GM18868 (cell line): ENCODE data around the gene STAT5A.
A peak's percentile ranks its signal among the peaks of the same experiment; 100 is the strongest.
"Not testable (repeated sequence)": the region's sequence is repeated elsewhere in the genome, so short reads cannot be mapped to it uniquely, and the experiment has no call there.

Source experiments
- ATAC-seq: cut with Tn5 transposase; IDR thresholded peaks from one replicate; pipeline ENCODE4 v1.9.1; 2021; ENCODE audit warnings: mild to moderate bottlenecking, moderate library complexity; ENCODE audit not compliant: unreplicated experiment

The STAT5A gene

DNA sequence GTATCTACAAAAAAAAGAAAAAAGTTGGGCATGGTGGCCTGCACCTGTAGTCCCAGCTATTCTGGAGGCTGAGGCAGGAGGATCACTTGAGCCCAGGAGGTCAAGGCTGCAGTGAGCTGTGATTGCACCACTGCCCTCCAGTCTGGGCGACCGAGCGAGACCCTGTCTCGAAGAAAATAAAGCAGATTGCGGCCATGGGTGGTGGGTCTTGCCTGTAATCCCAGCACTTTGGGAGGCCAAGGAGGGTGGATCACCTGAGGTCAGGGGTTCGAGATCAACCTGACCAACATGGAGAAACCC lies 16.7 kb downstream of the STAT5A start:
- not testable (repeated sequence) for ATAC-seq

DNA sequence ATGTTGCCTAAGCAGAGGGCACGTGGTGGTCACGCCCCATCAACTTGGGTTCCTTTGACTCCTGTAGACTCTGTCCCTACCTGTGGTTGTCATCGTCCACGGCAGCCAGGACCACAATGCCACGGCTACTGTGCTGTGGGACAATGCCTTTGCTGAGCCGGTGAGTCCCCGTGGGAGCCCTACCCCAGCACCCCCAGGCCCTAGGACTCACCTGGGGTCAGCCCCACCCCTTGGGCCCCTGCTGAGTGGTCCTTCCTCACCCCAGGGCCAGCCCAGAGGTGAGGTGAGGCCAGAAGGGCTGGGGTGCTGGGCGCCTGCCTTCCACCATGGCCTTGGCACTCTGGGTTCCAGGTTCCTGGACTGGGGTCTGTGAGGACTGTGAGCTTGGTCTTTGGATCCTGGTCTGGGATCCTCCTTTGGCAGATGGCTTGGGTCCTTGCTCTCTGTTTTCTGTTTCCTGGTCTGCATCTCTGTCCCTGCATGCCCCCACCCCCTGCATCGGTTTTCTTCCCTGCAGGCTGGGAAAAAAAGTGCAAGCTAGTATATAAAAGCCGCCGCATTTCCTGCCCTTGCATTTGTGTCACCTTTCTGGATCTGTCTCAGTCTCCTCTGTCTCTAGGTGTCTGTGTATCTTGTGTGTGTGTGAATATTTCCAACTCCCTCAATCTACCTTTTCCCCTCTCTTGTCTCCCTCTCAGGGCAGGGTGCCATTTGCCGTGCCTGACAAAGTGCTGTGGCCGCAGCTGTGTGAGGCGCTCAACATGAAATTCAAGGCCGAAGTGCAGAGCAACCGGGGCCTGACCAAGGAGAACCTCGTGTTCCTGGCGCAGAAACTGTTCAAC lies 17.5 kb downstream of the STAT5A start:
- no peak for ATAC-seq

DNA sequence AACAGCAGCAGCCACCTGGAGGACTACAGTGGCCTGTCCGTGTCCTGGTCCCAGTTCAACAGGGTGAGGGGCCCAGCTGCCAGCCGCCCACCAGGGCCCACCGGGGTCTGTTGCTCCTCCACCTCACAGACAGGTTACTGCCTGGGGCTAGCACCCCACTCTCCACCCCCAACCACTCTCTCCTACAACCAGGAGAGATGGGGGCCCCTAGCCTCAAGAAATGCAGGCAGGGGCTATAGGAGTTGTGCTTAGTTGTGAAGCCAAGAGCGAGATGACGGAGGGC lies 18.0 kb downstream of the STAT5A start:
- no peak for ATAC-seq

DNA sequence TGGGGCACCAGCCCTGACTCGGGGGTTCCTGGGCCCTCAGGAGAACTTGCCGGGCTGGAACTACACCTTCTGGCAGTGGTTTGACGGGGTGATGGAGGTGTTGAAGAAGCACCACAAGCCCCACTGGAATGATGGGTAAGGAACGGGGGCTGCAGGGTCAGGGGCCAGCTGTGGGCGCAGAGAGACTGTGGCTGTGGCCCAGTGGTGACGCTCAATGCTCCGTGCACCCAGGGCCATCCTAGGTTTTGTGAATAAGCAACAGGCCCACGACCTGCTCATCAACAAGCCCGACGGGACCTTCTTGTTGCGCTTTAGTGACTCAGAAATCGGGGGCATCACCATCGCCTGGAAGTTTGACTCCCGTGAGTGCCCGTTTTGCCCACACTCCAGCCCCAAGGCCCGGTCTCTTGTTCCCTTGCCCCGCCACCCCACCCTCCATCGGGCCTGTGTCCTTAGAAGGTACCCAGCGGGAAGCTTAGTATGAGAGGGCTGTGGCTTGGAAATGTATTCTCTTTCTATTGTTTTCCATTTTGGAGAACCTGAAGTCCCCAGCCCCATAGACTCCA lies 19.1 kb downstream of the STAT5A start:
- ATAC-seq = no peak

DNA sequence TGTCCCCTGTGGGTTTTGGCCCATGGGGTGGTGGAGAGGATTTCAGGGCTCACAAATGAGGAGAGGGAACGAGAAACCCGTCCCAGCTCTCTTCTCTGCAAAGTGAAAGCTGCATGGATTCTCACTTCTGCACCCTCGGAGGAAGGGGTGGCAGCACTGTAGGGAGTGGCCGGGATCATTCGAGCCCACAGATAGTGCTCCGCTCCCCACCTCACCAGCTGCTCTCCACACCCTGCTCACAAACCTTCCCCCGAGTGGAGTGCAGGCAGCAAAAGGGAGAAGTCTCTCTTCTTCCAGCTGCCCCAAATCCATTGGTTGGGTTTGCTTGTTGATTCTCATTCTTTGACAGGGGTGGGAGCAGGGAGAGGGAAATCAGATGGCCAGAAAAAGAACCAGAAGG lies 20.1 kb downstream of the STAT5A start:
- ATAC-seq = no peak

DNA sequence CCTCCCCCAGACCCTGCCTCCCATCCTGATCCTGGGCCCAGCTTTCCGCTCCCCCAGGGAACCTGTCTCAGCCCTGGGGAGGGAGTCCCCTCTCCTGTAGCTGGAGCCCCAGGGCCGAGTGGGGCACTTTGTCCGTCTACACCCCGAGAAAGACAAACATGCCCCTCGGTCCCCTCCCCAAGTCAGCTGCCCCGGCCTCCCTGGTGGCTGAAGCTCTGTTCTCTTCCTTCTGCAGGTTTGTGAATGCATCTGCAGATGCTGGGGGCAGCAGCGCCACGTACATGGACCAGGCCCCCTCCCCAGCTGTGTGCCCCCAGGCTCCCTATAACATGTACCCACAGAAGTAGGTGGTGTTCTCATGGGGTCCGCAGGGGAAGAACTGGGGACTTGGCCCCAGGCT lies 20.8 kb downstream of the STAT5A start:
- no peak for ATAC-seq

DNA sequence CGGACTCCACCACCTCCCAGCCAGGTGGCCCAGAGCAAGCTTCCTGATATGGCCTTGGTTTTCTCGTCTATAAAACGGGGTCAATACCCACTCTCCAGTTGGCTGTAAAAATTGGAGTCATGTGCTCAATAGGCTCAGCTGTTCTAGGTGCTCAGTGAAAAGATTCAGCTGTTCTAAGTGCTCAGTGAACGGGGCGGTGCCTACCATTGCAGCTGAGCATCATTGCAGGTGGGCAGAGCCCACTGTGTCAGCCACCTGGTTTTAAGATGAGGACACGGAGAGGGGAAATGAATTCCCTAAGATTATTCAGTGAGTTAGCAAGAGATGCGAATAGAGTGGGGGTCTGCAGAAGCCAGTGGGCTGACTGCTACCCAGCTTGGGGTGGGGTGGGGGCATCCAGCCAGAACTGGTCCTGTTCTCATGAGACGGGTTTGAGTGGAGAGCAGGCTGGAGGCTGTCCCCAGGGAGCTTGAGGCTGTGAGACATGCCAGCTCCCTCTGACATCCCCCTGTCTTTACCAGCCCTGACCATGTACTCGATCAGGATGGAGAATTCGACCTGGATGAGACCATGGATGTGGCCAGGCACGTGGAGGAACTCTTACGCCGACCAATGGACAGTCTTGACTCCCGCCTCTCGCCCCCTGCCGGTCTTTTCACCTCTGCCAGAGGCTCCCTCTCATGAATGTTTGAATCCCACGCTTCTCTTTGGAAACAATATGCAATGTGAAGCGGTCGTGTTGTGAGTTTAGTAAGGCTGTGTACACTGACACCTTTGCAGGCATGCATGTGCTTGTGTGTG lies 21.9 kb downstream of the STAT5A start:
- ATAC-seq = no peak

DNA sequence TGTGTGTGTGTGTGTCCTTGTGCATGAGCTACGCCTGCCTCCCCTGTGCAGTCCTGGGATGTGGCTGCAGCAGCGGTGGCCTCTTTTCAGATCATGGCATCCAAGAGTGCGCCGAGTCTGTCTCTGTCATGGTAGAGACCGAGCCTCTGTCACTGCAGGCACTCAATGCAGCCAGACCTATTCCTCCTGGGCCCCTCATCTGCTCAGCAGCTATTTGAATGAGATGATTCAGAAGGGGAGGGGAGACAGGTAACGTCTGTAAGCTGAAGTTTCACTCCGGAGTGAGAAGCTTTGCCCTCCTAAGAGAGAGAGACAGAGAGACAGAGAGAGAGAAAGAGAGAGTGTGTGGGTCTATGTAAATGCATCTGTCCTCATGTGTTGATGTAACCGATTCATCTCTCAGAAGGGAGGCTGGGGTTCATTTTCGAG lies 22.5 kb downstream of the STAT5A start:
- ATAC-seq = no peak

DNA sequence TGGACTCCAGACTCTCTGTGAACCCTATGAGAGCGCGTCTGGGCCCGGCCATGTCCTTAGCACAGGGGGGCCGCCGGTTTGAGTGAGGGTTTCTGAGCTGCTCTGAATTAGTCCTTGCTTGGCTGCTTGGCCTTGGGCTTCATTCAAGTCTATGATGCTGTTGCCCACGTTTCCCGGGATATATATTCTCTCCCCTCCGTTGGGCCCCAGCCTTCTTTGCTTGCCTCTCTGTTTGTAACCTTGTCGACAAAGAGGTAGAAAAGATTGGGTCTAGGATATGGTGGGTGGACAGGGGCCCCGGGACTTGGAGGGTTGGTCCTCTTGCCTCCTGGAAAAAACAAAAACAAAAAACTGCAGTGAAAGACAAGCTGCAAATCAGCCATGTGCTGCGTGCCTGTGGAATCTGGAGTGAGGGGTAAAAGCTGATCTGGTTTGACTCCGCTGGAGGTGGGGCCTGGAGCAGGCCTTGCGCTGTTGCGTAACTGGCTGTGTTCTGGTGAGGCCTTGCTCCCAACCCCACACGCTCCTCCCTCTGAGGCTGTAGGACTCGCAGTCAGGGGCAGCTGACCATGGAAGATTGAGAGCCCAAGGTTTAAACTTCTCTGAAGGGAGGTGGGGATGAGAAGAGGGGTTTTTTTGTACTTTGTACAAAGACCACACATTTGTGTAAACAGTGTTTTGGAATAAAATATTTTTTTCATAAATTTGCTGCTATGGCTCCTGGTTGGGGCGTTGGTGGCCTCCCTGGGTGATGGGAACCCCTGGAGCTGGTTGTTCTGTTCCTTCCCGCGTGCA lies 23.1 kb downstream of the STAT5A start:
- no peak for ATAC-seq

DNA sequence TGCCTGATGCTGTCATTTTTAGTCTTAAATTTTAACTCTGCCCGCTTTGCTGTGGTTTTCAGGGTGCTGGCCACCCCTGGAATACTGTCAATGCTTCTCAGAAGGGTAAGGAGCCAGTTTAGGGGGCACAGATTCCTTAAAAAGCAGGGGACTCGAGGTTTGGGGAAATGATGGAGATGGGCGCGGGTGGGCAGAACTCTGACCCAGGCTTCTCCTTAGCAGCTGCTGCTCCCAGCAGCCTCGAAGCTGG lies 23.7 kb downstream of the STAT5A start:
- ATAC-seq = no peak

DNA sequence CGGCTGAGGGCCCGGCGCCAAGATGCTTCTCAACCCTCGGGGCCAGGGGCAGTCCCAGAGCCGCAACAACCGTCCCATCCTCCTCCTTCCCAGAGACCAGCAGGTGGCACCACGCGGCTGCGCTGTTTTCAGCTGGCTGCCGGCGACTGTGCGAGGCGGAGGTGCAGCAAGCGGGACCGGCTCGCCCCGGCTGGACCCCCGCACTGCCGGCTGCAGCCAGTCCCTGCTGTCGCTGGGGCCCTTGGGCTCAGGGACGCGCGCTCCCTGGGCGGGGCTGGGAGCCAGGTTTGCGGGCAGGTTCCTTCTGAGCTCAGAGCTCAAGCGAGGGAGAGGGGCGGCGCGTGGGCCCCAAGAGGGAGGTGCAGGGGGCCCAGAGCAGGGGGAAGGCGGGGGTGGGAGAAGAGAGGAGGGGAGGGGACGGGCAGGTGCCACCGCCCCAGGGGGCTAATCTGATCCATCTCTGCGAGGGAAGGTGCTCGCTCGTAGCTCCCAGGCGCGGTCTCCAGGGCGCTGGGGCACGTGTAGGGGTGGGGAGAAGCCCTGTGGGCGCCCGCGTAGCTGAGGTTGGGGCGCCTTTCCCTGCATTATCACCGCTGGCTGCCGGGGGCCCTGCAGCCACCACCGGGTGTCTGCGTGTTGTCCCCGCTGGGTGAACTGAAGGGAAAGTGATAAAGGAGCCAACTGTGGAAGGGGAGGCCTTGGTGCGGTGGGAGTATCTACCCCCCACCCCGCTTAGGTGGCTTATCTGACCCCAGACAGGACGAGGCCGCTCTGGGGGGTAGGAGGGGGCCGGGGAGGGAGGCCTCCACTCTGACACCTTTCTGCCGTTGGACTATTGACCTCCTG lies 24.2 kb downstream of the STAT5A start:
- peak; percentile 43 for ATAC-seq

DNA sequence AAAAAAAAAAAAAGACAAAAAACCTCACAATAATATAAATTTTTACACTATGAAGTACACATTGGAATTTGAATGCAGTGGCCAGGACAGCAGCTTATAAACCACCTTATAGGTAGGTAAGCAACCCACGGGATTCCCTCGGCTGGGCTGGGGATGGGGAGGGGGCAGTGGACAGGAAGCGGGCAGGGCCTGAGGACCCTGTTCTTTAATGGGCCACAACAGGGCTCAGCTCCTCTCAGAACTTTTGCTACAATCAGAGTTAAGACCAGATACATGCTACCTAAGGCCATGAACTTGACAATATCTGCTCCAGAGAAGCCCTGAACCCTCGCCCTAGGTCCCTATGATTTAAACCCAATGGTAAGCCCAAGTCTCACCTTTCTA lies 25.1 kb downstream of the STAT5A start:
- no peak for ATAC-seq

DNA sequence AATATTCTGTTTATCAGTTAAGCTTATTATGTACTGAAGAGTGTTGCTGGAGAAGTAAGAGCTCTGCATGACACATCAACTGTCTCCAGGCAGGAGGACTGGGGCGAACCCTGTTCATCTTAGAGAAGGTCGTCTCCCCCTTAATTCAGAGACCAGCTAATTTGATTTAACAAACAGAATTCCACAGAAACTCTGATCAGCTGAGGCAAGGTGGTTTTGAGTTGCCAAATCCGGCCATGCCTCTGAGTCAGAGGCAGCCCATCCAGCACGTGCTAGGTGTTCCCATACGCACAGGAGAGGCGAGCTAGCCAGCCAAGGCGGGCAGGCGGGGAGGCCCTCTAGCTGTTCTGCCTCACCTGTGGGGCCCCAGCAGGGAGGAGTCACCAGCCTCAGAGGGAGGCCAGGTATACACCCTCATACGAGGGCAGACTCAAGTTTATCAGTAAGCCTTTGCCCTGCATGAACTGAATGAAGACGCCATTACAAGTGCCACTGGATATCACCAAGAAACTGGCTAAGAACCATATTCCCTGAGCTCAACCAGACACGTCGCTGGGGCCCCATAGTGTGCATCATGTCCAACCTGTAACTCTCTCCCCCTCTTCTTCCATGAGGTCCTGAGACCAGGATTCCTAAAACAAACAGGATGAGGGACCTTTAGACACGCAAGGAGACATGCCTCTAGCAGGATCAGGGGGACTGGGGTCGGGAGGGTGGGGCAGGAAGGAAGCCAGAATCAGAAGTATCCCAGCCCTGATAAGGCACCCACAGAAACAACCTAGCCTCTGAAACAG lies 25.7 kb downstream of the STAT5A start:
- ATAC-seq = no peak

DNA sequence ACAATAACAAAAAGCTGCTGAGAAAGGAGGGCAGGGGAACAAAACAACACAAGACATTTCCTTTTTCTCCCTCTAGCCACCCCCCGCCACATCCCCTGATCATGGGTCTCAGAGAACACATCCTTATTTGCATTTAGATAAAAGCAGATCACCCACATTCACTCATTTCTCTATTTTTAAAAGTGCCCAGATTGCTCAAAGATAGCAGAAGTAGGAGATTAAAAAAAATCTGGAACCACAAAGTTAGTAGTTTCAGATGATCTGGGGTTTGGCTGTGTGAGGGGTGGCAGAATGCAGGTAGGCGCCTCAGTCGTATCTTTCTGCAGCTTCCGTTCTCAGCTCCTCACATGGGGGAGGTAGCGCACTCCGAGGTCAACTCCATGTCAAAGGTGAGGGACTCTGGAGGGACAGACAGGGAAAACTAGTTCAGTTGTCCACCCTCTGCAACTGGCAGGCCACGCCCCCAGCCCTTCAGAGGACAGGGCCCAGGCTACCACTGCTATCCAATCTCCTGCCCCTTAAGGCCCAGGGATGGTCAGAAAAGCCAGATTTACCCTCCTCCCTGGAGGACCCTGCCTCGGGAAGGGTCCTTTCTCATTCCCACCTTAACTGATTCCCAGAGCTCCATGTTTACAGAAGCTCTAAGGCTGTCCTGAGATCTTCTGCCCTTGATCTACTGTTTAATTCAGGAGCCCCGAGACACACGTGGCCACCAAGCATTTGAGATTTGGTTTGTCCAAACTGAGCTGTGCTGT lies 27.3 kb downstream of the STAT5A start:
- ATAC-seq = no peak

DNA sequence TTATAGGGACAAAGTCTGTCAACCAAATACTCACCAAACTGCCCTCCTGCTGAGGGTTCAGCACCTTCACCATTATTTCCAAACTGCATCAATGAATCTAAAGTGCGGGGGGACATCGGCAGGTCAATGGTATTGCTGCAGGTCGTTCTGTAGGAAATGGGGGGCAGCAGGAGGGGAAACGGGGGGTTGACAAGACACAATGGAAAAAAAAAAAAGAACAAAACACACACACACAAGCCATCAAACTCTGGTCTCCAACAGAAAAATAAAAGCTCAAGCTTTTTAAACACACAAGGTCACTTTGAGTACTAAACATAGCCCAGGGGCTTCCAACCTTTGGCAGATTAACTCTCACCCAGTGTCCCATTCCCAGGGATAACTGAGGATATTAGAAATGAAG lies 28.5 kb downstream of the STAT5A start:
- ATAC-seq = no peak

DNA sequence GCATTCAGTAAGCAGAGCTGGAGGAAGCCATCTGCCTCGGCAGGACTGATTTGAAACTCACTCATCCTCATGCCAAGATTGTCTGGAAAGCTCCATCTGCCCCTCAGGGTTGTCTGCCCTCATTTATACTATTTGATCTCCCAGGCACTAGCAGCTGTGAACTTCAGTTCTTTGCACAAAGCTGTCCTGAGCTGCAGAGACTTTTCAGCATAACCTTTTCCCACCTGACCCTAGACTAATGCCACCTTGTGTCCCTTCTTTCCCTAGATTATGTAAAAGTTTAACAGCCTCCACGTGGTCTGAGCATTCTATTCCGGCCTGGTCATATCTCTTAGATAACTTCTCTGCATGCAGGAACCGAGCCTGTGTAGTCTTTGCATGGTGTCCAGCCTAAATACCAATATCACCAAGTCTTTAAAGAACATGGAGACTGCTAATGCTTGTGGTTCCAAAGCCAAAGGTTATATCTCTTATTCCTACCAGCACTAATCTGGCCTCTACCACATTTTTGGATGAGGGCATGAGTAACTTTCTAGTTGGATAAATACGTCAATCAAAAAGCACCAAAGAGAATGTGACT lies 29.1 kb downstream of the STAT5A start:
- ATAC-seq = no peak

DNA sequence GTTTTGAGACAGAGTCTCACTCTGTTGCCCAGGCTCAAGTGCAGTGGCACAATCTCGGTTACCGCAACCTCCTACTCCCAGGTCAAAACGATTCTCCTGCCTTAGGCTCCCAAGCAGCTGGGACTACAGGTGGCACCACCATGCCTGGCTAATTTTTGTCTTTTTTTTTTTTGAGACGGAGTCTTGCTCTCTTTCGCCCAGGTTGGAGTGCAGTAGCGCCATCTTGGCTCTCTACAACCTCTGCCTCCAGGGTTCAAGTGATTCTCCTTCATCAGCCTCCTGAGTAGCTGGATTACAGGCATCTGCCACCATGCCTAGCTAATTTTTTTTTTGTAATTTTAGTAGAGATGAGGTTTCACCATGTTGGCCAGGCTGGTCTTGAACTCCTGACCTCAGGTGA lies 29.7 kb downstream of the STAT5A start:
- ATAC-seq = not testable (repeated sequence)

DNA sequence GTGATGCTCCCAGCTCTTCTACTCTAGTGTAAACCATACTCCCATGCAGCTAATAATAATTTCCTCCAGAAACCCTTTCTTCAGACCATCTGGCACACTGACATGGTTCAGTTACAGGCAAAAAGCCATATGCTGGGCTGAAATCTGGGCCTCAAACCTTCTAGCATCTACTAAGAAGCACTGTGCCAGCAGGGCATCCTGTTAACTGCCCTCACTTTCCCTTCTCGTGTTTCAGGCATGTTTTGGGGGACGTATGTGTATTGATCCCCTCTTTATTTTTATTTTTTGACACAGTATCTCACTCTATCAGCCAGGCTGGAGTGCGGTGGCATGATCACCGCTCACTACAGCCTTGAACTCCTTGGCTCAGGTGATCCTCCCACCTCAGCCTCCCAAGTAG lies 33.3 kb downstream of the STAT5A start:
- ATAC-seq = no peak
